ENCODE results near the gene IFNL4. TPM values are rescaled to one million over a fixed set of nuclear protein-coding genes. Genes with fewer than 3 reads are reported as not detected.
"Not testable (repeated sequence)": the region's sequence is repeated elsewhere in the genome, so short reads cannot be mapped to it uniquely, and the experiment has no call there.

IFNL4 gene
- polyA plus RNA-seq (ENCODE audit: insufficient read length): not detected
- long read RNA-seq, donor 1: 0 reads
- long read RNA-seq, donor 2: 0 reads
- long read RNA-seq, donor 3: 0 reads
- long read RNA-seq, donor 4: 0 reads
- long read RNA-seq, donor 5: 0 reads
- long read RNA-seq, donor 6: 0 reads
- long read RNA-seq, donor 7: 0 reads
- long read RNA-seq, donor 8: 0 reads

- DNase-seq: no peak
Observed at GRCh38 chr19:39248806-39249205, at the start of gene IFNL4. IFNL4 (minus strand) TSS chr19:39248856.

- DNase-seq: no peak
Observed at GRCh38 chr19:39297931-39298634, 49.4 kb upstream of the IFNL4 start.

GRCh38 chr19:39296906-39297305 is 48.2 kb upstream of the IFNL4 start:
- no peak for DNase-seq

GRCh38 chr19:39296055-39296645 is 47.5 kb upstream of the IFNL4 start, which contains the start of gene IFNL1:
IFNL1 (plus strand) TSS chr19:39296407; CDS start chr19:39296422, 15 bp downstream.
- no peak for DNase-seq

- DNase-seq: no peak
Observed at GRCh38 chr19:39293394-39293793, 44.7 kb upstream of the IFNL4 start.

- DNase-seq: no peak
Observed at GRCh38 chr19:39284032-39284431, 35.4 kb upstream of the IFNL4 start.

- DNase-seq: no peak
Observed at GRCh38 chr19:39282021-39282420, 33.4 kb upstream of the IFNL4 start.

GRCh38 chr19:39277598-39277997 is 28.9 kb upstream of the IFNL4 start:
- DNase-seq: no peak

GRCh38 chr19:39276740-39277139 is 28.1 kb upstream of the IFNL4 start:
- DNase-seq: no peak

GRCh38 chr19:39275578-39275977 is 26.9 kb upstream of the IFNL4 start:
- DNase-seq: no peak

- DNase-seq: not testable (repeated sequence)
Observed at GRCh38 chr19:39273859-39274258, 25.2 kb upstream of the IFNL4 start.

GRCh38 chr19:39270036-39270871 is 21.6 kb upstream of the IFNL4 start:
- DNase-seq: no peak

GRCh38 chr19:39269369-39269768 is 20.7 kb upstream of the IFNL4 start:
- not testable (repeated sequence) for DNase-seq

GRCh38 chr19:39268531-39269223 is 20.0 kb upstream of the IFNL4 start:
- DNase-seq: not testable (repeated sequence)

GRCh38 chr19:39268085-39268484 is 19.4 kb upstream of the IFNL4 start, which contains the start of gene IFNL2:
IFNL2 (plus strand) TSS chr19:39268396; CDS start chr19:39268569, 173 bp downstream.
- not testable (repeated sequence) for DNase-seq

GRCh38 chr19:39265321-39265916 is 16.8 kb upstream of the IFNL4 start:
- DNase-seq: no peak

GRCh38 chr19:39264306-39265290 is 15.9 kb upstream of the IFNL4 start:
- no peak for DNase-seq

GRCh38 chr19:39263912-39264305 is 15.3 kb upstream of the IFNL4 start:
- no peak for DNase-seq

- DNase-seq: no peak
Observed at GRCh38 chr19:39262496-39262895, 13.8 kb upstream of the IFNL4 start.

- DNase-seq: no peak
Observed at GRCh38 chr19:39261704-39262103, 13.0 kb upstream of the IFNL4 start.
